IPS-11a (cell line): ENCODE results near the gene PACSIN2.
A peak's percentile ranks its signal among the peaks of the same experiment; 100 is the strongest.
"Not testable (repeated sequence)": the region's sequence is repeated elsewhere in the genome, so short reads cannot be mapped to it uniquely, and the experiment has no call there.

ENCODE experiments used
- H3K4me3 ChIP-seq: one replicate; pipeline ENCODE4 v1.5.1; 2013; ENCODE audit warnings: low read depth, low read length, control low read depth

The PACSIN2 gene

GRCh38 chr22:43014869-43015676 lies at the start of gene PACSIN2:
Gene PACSIN2, minus strand, starts transcription at chr22:43015149. Its CDS starts 103,069 bp downstream, at chr22:42912080.
- H3K4me3 ChIP-seq = peak within 1 kb of the TSS; percentile 87

GRCh38 chr22:43060183-43060582 lies 45.2 kb upstream of the PACSIN2 start:
- H3K4me3 ChIP-seq = no peak overlapping the region

GRCh38 chr22:43057641-43058040 lies 42.7 kb upstream of the PACSIN2 start:
- no peak overlapping the region for H3K4me3 ChIP-seq

- no peak overlapping the region for H3K4me3 ChIP-seq
Observed at GRCh38 chr22:43053176-43053575, 38.2 kb upstream of the PACSIN2 start.

- no peak overlapping the region for H3K4me3 ChIP-seq
Observed at GRCh38 chr22:43050995-43051394, 36.0 kb upstream of the PACSIN2 start.

- no peak overlapping the region for H3K4me3 ChIP-seq
Observed at GRCh38 chr22:43047605-43048004, 32.7 kb upstream of the PACSIN2 start.

GRCh38 chr22:43044290-43044712 lies 29.4 kb upstream of the PACSIN2 start:
- H3K4me3 ChIP-seq = no peak overlapping the region

- H3K4me3 ChIP-seq = no peak overlapping the region
Observed at GRCh38 chr22:43042101-43042780, 27.3 kb upstream of the PACSIN2 start.

- no peak overlapping the region for H3K4me3 ChIP-seq
Observed at GRCh38 chr22:43039800-43040199, 24.9 kb upstream of the PACSIN2 start.

GRCh38 chr22:43038325-43038724 lies 23.4 kb upstream of the PACSIN2 start:
- H3K4me3 ChIP-seq = no peak overlapping the region

- H3K4me3 ChIP-seq = no peak overlapping the region
Observed at GRCh38 chr22:43036282-43036829, 21.4 kb upstream of the PACSIN2 start.

- no peak overlapping the region for H3K4me3 ChIP-seq
Observed at GRCh38 chr22:43035250-43035649, 20.3 kb upstream of the PACSIN2 start.

GRCh38 chr22:43031617-43032016 lies 16.7 kb upstream of the PACSIN2 start:
- H3K4me3 ChIP-seq = no peak overlapping the region

- H3K4me3 ChIP-seq = no peak overlapping the region
Observed at GRCh38 chr22:43018615-43019014, 3.7 kb upstream of the PACSIN2 start.

GRCh38 chr22:43017525-43018460 lies 2.8 kb upstream of the PACSIN2 start:
- no peak overlapping the region for H3K4me3 ChIP-seq

GRCh38 chr22:43016150-43016549 lies 1.2 kb upstream of the PACSIN2 start:
- H3K4me3 ChIP-seq = not testable (repeated sequence)

- H3K4me3 ChIP-seq = peak overlapping the region; percentile 48
Observed at GRCh38 chr22:43015677-43016042, 711 bp upstream of the PACSIN2 start.

GRCh38 chr22:43014316-43014868 lies 557 bp downstream of the PACSIN2 start:
- H3K4me3 ChIP-seq = peak overlapping the region; percentile 87

GRCh38 chr22:43013355-43014315 lies 1.3 kb downstream of the PACSIN2 start:
- peak overlapping the region; percentile 87 for H3K4me3 ChIP-seq
